ENCODE data around the gene NIN. TPM values are rescaled to one million over a fixed set of nuclear protein-coding genes. Genes with fewer than 3 reads are reported as not detected.
A peak's percentile ranks its signal among the peaks of the same experiment; 100 is the strongest.
"Not testable (repeated sequence)": the region's sequence is repeated elsewhere in the genome, so short reads cannot be mapped to it uniquely, and the experiment has no call there.

Gene NIN
- total RNA-seq, 1 donor, result 40.2 TPM

DNA sequence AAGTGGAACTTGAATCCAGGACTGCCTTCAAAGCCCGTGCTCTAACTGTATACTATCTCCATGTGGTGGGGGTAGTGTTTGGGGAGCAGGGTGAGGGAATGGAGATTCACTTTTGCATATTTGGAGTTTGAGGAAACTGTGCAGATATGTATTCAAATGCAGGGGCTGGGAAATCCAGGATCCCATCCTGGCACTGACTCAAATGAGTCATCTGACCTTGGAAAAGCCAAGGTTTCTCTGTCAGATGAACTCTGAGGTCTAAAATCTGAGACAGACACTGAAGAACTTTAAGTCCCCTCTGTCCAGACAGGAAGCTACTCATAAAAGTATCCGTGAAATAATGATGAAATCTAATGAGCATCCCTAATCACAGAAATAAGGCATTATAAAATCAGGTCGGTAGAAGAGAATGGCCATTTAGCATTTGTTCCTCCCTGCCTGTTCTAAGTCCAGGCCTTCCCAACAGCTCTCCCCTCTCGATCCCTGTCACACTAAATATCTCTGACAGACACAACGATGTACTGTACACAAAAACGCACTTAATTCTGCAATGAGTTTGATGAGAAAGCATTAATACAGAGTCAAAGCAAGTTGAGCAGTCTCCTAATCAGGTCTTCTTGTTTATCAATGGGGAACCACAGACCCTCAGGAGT is 14.4 kb downstream of the NIN start:
- H3K79me2 ChIP-seq (ENCODE audit: insufficient read depth, low read length), result peaks cover 72% of the 10 kb centered on the region
- no peak overlapping the region for H2AFZ ChIP-seq (ENCODE audit: low read length)
- H4K20me1 ChIP-seq (ENCODE audit: insufficient read depth, low read length), result peaks cover 10% of the 10 kb centered on the region
- peaks cover 11% of the 10 kb centered on the region for H3K36me3 ChIP-seq (ENCODE audit: insufficient read depth, low read length)
- H3K27ac ChIP-seq (ENCODE audit: low read depth, low read length), result no peak overlapping the region
- no peaks in the 10 kb centered on the region for H3K27me3 ChIP-seq (ENCODE audit: insufficient read depth, low read length)
- H3K4me2 ChIP-seq (ENCODE audit: insufficient read depth, low read length), result no peak overlapping the region
- no peak overlapping the region for H3K4me3 ChIP-seq (ENCODE audit: insufficient read depth, low read length)
- TF ChIP-seq, protein P1, sequence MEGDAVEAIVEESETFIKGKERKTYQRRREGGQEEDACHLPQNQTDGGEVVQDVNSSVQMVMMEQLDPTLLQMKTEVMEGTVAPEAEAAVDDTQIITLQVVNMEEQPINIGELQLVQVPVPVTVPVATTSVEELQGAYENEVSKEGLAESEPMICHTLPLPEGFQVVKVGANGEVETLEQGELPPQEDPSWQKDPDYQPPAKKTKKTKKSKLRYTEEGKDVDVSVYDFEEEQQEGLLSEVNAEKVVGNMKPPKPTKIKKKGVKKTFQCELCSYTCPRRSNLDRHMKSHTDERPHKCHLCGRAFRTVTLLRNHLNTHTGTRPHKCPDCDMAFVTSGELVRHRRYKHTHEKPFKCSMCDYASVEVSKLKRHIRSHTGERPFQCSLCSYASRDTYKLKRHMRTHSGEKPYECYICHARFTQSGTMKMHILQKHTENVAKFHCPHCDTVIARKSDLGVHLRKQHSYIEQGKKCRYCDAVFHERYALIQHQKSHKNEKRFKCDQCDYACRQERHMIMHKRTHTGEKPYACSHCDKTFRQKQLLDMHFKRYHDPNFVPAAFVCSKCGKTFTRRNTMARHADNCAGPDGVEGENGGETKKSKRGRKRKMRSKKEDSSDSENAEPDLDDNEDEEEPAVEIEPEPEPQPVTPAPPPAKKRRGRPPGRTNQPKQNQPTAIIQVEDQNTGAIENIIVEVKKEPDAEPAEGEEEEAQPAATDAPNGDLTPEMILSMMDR (IDR thresholded peaks at IDR 0.05; ENCODE audit: extremely low read depth, low read depth, low read length), result no peak
- no peak for DNase-seq (ENCODE audit: insufficient read length, low spot score, missing footprints)
- peaks cover 4% of the 10 kb centered on the region for H3K4me1 ChIP-seq (ENCODE audit: insufficient read depth, low read length)
- H3K9me3 ChIP-seq (ENCODE audit: low read depth, low read length), result no peaks in the 10 kb centered on the region

DNA sequence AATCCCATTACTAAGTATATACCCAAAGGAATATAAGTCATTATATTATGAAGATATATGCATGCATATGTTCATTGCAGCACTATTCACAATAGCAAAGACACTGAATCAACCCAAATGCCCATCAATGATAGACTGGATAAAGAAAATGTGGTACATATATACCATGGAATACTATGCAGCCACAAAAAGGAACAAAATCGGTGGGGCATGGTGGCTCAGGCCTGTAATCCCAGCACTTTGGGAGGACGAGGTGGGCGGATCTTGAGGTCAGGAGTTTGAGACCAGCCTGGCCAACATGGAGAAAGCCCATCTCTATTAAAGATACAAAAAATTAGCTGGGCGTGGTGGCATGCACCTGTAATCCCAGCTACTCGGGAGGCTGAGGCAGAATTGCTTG is 15.4 kb downstream of the NIN start:
- not testable (repeated sequence) for H3K9me3 ChIP-seq (ENCODE audit: low read depth, low read length); H3K4me3 ChIP-seq (ENCODE audit: insufficient read depth, low read length); H3K4me1 ChIP-seq (ENCODE audit: insufficient read depth, low read length); H2AFZ ChIP-seq (ENCODE audit: low read length); DNase-seq (ENCODE audit: insufficient read length, low spot score, missing footprints); H3K27ac ChIP-seq (ENCODE audit: low read depth, low read length); H3K36me3 ChIP-seq (ENCODE audit: insufficient read depth, low read length); H3K27me3 ChIP-seq (ENCODE audit: insufficient read depth, low read length); H3K4me2 ChIP-seq (ENCODE audit: insufficient read depth, low read length)
- H4K20me1 ChIP-seq (ENCODE audit: insufficient read depth, low read length), result peaks cover 10% of the 10 kb centered on the region
- peaks cover 68% of the 10 kb centered on the region for H3K79me2 ChIP-seq (ENCODE audit: insufficient read depth, low read length)

DNA sequence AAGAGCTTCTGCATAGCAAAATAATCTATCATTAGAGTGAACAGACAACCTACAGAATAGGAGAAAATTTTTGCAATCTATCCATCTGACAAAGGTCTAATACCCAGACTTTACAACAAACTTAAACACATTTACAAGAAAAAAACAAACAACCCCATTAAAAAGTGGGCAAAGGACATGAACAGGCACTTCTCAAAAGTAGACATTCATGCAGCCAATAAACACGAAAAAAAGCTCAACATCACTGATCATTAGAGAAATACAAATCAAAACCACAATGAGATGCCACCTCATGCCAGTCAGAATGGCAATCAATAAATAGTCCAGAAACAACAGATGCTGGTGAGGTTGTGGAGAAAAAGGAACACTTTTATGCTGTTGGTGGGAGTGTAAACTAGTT is 15.9 kb downstream of the NIN start:
- not testable (repeated sequence) for H3K4me3 ChIP-seq (ENCODE audit: insufficient read depth, low read length); H3K4me1 ChIP-seq (ENCODE audit: insufficient read depth, low read length); H3K27ac ChIP-seq (ENCODE audit: low read depth, low read length); H3K4me2 ChIP-seq (ENCODE audit: insufficient read depth, low read length); DNase-seq (ENCODE audit: insufficient read length, low spot score, missing footprints); H3K9me3 ChIP-seq (ENCODE audit: low read depth, low read length); H3K27me3 ChIP-seq (ENCODE audit: insufficient read depth, low read length); H3K36me3 ChIP-seq (ENCODE audit: insufficient read depth, low read length); H2AFZ ChIP-seq (ENCODE audit: low read length)
- Histone ChIP-seq H3K79me2 (ENCODE audit: insufficient read depth, low read length) (peaks cover 65% of the 10 kb centered on the region), H4K20me1 (ENCODE audit: insufficient read depth, low read length) (peaks cover 10% of the 10 kb centered on the region)

DNA sequence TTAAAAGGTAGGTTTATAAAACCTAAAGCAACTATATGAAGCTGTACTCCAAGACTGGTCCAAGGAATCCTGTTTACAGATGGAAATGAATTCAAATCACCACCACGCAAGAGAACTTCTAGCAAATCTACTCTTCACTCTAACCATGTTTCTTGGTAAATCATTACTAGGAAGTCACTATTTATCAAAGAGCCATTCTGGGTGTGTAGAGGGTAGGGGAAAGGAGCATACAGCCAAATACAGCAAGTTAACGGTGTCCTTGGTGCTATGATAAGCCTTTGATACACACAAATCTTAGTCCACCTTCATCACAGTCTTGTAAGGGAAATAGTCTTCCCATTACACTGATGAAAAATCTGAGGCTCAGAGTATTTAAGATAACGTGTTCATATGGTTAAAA is 16.8 kb downstream of the NIN start:
- H3K4me1 ChIP-seq (ENCODE audit: insufficient read depth, low read length), result peaks cover 4% of the 10 kb centered on the region
- no peaks in the 10 kb centered on the region for H3K9me3 ChIP-seq (ENCODE audit: low read depth, low read length)
- no peak overlapping the region for H3K27ac ChIP-seq (ENCODE audit: low read depth, low read length)
- TF ChIP-seq, protein P1 (IDR thresholded peaks at IDR 0.05; ENCODE audit: extremely low read depth, low read depth, low read length), result no peak
- no peak overlapping the region for H2AFZ ChIP-seq (ENCODE audit: low read length)
- H3K36me3 ChIP-seq (ENCODE audit: insufficient read depth, low read length), result no peaks in the 10 kb centered on the region
- peaks cover 60% of the 10 kb centered on the region for H3K79me2 ChIP-seq (ENCODE audit: insufficient read depth, low read length)
- H3K4me3 ChIP-seq (ENCODE audit: insufficient read depth, low read length), result no peak overlapping the region
- no peaks in the 10 kb centered on the region for H3K27me3 ChIP-seq (ENCODE audit: insufficient read depth, low read length)
- DNase-seq (ENCODE audit: insufficient read length, low spot score, missing footprints), result peak; percentile 53
- H4K20me1 ChIP-seq (ENCODE audit: insufficient read depth, low read length), result peaks cover 10% of the 10 kb centered on the region
- no peak overlapping the region for H3K4me2 ChIP-seq (ENCODE audit: insufficient read depth, low read length)

DNA sequence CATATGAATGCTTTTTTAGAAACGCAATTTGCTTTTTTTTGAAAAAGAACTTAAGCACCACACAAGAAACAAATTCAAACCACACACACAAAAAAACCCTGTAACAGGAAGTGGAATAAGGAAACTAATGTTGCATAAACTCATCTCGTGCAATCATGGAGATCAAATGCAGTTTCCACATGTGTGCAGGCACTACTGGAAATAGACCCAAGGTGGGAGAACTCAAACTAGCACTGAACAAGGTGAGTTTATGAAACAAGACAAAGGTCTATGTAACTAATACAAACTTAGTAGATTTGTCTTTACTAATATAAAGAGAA is 17.5 kb downstream of the NIN start:
- no peak overlapping the region for H2AFZ ChIP-seq (ENCODE audit: low read length)
- TF ChIP-seq, protein P1 (IDR thresholded peaks at IDR 0.05; ENCODE audit: extremely low read depth, low read depth, low read length), result no peak
- H3K4me2 ChIP-seq (ENCODE audit: insufficient read depth, low read length), result no peak overlapping the region
- peaks cover 61% of the 10 kb centered on the region for H3K79me2 ChIP-seq (ENCODE audit: insufficient read depth, low read length)
- H3K4me1 ChIP-seq (ENCODE audit: insufficient read depth, low read length), result peaks cover 4% of the 10 kb centered on the region
- DNase-seq (ENCODE audit: insufficient read length, low spot score, missing footprints), result no peak
- no peaks in the 10 kb centered on the region for H3K9me3 ChIP-seq (ENCODE audit: low read depth, low read length)
- no peak overlapping the region for H3K27ac ChIP-seq (ENCODE audit: low read depth, low read length)
- no peaks in the 10 kb centered on the region for H3K27me3 ChIP-seq (ENCODE audit: insufficient read depth, low read length)
- no peaks in the 10 kb centered on the region for H3K36me3 ChIP-seq (ENCODE audit: insufficient read depth, low read length)
- H3K4me3 ChIP-seq (ENCODE audit: insufficient read depth, low read length), result no peak overlapping the region
- peaks cover 10% of the 10 kb centered on the region for H4K20me1 ChIP-seq (ENCODE audit: insufficient read depth, low read length)
